Forelimb muscle (tissue), 1 donor: ENCODE measurements around the gene PIGK. TPM values are rescaled to one million over a fixed set of nuclear protein-coding genes. Genes with fewer than 3 reads are reported as not detected.

Source experiments
- DNase-seq: peaks from one replicate; pipeline ENCODE4 v3.0.0-alpha.2; 2013; ENCODE audit warnings: low read depth
- polyA plus RNA-seq: library from polyadenylated mRNA; unstranded; fragments of 120-200 nt; gene quantifications from one replicate; pipeline ENCODE4 v1.2.1, GENCODE V29; 2013; ENCODE audit not compliant: insufficient read length

The PIGK gene
- polyA plus RNA-seq, 1 donor: 22.7 TPM

DNA sequence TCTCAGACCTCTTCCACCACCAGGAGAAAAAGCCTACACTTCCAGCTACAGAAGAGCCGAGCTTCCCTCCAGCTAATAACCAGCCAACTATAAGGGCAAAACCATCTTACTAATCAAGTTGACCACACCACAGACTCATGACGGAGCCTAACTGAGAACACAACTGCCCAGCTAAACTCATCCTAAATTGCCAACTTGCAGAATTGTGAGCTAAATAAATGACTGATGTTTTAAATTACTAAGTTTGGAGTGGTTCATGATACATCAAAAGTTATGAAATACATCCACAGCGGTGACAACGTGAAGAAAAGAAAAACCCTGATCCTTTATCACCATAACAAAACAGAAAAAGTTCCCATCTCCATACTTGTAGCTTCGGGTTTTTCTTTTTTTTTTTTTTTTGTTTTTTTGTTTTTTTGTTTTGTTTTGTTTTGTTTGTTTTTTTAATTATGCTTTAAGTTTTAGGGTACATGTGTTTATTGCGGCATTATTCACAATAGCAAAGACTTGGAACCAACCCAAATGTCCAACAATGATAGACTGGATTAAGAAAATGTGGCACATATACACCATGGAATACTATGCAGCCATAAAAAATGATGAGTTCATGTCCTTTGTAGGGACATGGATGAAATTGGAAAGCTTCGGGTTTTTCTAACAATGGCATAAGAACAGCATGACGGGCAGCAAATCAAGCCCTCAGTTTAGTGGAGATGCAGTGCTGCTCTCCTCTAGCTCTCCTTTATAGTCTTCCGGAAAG is 122.6 kb downstream of the PIGK start:
- DNase-seq: no peak

DNA sequence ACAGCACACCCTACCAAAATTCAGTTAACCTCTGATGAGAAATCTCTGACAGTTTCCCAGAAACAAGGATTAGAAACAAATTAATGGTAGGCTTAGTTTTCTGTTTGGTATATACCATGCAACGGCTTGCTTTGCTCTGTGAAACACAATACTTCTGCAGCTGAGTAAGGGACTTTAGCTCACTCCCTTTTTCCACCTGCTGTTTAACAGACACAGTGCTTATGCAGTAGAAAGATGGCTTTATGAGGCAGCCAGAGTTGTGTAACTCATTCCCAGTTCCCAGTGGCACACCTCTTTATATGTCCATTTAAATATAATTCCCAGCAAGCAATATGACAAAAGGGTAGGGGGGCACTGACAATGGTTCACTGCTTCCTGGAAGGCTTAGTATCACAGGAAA is 124.0 kb downstream of the PIGK start:
- DNase-seq: no peak

DNA sequence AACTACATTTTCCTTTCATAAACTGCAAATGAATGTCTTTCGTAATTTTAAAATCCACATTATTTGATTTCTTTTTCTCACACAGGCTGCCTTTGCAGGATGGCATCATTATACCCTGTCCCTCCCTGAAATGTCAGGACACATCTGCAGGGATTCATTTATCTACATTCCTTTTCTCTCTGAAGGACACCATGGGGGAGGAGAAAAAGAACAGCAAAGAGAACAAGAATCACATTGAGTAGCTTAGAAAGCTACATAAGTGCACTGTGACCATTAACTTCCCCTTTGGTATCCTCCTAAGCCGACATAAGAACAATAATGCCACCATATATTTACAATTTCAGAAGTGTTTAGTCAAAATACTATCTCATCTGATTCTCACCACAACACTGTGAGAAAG is 129.5 kb downstream of the PIGK start:
- no peak for DNase-seq

DNA sequence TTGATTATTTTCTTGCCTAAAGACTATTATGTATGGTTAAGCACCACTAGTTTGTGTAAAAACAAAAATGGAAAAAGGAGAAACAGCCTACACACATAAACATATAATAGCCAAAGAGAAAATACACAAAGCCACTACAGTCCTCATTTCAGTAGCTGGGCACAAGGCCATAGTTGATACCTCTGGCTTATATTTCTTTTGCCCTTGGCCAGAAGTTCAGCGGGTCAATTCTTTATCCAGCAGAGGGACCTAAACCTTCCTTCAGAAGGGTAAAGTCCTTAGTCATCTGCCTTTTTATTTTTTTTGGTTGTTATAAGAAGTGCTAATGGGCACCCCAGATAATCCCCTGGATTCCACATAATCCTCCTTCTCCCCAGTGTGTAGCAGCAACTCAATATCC is 134.1 kb downstream of the PIGK start:
- no peak for DNase-seq

DNA sequence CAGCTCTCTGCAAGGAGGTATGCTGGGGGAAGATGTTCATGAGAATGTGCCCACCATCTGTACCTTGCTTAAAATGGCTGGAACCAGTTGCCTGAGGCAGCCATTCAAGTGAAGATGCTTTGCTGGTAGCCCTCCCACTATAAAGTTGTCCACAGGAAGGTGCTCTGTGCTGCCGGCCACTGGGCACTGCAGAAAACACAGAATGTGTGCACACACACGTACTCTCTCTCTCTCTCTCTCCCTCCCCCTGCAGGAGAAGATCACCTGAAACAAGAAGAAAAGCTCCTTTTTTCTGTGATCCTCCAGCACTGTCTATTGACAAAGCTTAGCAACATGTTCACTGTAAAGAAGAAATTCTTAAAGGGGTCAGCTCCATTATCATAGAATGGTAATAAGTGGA is 134.8 kb downstream of the PIGK start:
- DNase-seq: no peak

DNA sequence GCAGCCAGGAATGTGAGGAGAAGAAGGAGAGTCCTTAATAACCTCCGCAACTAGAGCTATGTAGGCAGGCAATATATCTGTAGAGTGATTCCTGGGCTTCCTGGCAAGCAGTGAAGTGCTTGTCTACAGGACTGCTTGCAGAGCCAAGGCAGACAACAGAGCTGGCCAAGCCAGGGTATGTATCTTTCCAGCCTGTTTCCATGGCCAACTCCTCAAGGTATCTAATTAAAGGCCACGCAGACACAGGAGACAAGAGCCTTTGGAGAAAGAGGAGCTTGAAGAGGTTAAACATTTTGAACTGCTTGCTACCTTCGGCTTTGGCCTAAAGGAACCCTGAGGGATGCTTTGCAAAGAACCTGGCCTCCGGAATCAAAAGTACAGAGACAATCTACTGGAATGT is 137.4 kb downstream of the PIGK start:
- no peak for DNase-seq

DNA sequence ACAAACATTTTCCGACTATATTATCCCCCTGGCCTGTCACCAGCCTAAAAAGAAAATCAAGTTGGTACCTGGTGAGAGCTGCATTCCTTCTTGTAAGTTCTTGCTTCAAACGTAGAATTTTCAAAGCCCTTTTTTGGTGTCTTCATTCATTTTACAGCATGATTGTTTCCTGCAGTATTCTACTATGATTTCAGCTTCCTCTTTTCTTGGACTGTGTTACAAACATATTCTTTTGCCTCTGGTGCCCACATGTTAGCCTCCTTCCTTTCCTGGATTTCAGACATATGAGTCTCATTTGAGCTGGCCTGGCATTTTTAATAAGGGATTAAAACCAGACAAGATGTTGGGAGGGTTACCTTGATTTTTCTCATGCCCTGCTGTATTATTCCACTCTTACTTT is 142.5 kb downstream of the PIGK start:
- no peak for DNase-seq

DNA sequence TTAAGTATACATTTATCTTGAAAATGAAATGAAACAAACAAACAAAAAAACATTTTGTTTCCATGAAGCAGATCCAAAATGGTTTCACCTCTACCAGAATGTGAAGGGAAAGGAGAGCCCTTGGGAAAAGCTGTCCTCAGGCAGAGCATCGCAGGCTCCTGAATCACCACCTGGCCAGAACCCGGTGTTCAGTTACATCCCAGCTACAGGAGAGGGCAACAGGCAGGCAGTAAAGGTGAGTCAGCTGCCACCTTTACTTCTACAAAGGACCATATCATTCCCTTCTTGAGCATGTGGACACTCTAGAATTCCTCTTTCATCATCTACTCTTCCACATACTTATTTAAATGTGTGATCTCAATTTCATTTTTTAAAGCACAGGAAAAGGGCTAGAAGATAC is 151.2 kb downstream of the PIGK start:
- no peak for DNase-seq

DNA sequence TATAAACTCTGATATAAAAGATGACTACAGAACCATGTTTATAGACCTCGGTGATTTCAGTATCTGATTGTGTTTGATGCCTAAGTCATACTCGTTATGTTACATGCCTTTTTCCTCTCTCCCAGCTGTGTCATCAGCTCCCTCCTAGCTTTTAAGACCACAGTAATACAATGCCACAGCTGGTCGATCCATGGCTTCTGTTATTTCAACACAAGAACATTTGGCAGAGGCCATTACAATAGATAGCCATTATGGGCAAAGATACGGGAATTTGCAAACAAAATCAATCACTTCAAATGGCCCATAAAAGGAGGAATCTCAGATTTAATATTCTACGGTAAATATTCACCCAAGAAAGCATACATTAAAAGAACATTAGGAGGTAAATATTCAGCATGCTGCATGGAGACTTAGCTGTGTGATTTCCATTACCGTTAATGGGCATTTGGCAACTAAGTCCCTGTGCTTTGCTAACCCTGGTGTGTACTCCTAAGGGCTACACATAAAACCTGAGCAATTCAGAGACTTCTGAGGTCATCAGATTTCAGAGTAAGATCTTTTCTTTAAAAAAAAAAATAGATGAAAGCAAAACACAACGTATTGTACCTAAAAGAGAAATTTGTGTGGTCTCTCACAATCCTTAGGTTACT is 153.4 kb downstream of the PIGK start:
- no peak for DNase-seq

DNA sequence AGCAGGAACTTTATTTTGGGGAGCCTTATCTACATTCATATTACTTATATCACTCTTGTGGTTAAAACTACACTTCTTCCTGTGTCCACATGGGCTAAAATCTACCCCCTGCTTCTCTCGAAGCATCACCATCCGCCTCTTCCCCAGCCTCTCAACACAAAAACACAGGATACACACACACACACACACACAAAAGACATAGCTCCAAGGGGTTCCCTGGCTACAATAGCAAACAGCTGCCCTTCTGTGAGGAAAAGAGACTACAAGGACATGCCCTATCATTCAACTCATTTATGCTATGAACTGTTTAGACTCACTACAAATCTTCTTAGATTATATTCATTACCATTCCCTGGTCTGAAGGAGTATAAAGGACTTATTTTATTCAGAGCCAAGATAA is 155.0 kb downstream of the PIGK start:
- no peak for DNase-seq

DNA sequence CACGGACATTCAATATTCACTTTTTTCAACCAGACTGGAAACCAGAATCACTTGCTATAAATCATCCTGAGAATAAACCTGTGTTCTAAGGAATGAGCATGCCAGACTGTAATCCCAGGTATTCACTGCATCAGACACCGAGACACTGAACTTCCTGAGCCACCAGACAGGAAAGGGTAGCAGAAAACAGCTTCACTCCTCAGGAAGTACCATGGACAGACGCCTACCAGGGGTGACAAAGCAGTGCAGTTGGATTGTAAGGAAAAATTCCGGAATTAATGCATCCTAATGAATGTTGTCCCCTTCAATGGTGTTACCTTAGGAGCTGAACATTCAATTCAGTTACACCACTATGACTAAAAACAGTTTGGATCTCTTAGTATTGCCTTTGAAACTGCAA is 156.1 kb downstream of the PIGK start:
- DNase-seq: no peak

DNA sequence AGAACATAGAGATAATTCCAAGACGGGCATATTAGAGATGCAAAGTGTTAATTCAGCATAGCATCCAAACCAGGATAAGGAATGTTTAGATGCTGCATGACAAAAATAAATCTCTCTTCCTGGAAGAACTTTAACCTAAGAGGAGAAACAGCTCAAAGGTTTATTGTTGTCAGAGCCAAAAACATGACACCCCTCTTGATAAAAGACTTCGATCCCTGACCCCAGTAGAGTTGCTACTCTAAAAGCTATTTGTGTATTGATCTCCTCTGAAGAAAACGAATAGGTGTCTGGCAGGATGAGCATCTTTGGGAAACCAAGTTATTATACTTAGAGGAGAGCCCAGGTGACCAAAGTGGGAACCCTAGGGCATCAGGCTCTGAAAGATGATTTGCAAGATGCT is 158.1 kb downstream of the PIGK start:
- no peak for DNase-seq

DNA sequence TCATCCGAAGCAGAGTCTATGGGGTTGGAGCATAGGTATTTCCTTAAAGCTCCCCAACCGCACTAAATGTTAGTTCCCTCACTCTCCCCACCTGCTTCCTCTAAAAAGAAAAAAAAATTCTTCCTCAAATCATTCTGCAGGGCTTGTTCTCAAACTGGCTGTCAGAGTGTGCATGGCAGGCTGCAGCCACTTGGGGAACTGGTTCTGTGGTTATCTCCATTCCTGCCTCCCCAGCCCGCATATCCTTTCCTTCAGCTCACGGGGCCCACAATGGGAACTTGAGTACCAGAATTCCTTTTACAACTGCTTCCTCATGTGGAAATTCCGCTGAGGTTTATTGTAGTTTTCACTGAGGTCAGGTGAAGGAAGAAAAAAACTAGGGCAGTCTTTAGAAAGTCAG is 159.2 kb downstream of the PIGK start:
- DNase-seq: no peak

DNA sequence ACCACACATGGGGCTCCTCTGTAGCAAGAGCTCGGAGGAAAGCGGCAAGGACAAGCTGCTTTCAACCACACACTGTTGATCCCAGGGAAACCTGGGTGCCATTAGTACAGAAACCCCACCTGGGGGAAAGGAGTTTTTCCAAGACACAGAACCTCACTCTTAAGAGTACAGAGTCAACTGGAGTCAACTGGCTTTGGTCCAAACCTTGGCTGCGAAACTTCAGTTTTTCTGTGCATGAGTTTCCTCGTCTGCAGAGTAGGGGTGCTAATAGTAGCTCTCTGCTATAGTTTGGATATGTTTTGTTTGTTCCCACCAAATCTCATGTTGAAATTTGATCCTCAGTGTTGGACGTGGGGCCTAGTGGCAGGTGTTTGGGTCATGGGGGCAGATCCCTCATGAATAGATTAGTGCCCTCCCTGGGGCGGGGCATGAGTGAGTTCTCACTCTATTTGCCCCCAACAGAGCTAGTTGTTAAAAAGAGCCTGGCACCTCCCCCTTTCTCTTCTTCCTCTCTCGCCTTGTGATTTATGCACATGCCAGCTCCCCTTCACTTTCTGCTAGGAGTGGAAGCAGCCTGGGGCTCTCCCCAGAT is 161.1 kb downstream of the PIGK start:
- no peak for DNase-seq

DNA sequence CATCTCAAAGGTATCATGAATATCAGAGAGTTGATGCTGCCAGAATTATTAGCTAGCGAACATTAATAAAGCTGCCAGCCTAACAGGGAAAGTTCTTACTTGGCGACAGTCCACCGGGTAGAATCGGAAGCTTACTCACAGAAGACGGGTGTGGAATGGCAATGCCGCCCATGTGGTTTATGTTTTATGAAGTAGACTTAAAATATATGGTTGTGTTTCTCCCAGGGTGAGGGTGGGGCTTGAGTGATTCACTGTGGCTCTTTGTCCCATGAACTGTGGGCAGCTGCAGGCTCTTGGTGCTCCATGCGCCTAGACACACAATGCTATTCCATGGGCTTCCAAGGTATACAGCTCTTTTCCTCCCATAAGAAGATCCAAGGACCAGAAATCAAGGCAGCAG is 162.7 kb downstream of the PIGK start:
- DNase-seq: no peak

DNA sequence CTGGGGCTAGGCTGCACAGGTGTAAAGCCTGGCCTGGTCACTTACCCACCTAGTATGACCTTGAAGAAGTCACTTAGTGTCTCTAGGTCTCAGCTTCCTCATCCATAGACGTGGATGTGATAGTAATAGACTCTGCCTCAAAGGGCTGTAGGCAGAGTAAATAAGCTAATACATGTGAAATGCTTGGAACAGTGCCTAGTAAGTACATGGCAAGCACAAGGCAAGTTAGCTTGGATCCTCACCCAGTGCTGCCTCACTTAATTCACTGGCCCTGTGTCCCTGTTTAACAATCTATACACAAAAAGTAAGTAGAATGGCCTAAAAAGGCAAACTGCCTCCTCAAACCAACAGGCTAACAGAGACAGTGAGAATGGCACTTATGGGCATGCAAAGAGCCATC is 167.8 kb downstream of the PIGK start:
- no peak for DNase-seq

DNA sequence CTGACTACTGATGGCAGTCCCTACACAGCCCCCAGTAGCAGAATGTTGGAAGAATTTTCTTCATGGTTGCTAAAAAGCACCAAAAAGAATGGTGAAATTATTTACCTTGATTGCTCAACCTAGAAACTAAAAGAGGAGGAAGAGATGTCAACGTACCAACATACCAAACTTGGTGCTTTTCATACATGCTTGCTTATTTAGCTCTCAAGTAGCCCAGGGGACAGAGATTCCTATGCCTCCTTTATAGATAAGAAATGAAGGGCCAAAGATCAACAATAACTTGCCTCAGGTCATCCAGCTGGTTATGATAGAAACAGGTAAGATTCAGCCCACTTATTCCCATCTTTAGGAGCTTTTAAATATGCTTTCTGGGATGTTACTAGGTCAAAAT is 170.6 kb downstream of the PIGK start:
- DNase-seq: no peak

DNA sequence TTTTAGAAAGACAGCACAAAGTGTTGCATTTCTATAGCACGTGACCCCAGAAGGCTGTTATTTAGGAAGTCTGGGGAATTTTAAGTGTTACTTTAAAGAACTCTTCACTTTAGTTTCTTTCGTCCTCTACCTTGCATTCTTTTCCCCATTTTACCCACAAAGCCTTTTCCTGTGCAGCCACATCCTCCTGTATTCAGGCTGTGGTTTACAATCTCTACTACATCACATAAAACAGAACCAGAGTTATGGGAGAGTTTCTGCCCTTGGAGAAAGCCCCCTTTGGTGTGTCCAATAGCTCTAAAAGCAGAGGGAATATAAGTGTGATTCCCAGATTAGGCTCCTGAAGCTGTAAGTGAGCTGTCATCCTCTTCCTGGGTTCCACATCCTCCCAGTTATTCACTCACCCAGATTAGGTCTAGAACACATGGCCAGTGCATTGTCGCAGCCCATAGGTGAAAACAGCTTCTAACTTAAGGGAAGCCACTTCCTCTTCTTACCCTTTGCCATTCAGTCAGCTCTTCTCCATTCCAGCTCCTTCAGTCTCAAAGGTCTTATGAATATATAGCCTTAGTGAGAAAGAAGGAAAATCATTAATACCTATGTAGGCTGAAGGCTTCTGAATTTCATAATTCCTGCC is 171.1 kb downstream of the PIGK start:
- DNase-seq: no peak

DNA sequence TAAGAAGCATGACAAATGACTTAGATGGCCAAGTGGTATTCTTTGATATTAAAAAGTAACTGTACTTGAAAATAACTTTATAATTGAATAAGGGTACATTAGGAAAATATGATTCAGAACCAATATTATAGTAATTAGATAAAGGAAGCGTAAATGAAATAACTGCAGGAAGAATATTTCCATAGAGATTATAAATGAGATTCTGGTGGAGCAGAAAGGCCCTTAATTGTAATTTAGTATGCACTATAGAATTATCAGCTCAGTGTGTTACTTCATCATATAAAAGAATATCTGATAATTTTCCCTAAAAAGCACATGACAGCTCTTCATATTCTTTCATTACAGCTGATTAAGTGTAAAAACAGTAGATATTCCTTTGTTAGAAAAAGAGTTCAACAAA is 171.7 kb downstream of the PIGK start:
- no peak for DNase-seq

DNA sequence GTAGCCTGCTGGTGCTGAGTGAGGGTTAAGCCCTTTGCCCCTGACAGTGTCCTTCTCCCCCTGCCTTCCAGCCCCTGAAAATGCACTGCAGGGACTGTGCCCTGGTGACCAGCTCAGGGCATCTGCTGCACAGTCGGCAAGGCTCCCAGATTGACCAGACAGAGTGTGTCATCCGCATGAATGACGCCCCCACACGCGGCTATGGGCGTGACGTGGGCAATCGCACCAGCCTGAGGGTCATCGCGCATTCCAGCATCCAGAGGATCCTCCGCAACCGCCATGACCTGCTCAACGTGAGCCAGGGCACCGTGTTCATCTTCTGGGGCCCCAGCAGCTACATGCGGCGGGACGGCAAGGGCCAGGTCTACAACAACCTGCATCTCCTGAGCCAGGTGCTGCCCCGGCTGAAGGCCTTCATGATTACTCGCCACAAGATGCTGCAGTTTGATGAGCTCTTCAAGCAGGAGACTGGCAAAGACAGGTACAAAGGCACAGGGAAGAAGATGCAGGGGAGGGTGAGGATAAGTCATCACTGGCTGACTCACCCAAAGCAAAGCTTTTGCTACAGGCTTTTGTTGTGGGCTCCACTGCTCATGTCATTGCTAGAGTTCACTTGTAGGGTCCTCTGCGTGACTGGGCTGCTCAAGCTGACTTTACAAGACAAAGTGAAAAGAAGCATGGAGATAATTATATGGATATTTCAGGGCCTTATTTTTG is 174.9 kb downstream of the PIGK start:
- DNase-seq: no peak

DNA sequence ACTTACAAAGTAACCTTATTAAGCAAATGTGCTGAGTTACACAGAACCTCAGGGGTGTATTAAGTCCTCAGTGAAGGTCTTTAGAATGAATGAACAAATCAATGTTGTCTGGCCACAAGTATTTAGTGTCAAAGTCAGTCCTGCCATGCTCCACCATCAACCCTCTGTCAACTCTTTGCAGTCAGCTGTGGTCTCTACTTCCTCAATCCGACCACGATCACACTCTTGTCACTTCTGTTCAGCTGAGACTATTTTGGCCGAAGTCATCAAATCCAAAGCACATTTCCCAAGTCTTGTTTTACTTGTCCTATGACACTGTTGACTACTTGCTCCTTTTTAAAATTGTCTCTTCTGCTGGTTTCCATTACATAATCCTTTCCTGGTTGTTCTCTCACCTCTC is 178.4 kb downstream of the PIGK start:
- no peak for DNase-seq

DNA sequence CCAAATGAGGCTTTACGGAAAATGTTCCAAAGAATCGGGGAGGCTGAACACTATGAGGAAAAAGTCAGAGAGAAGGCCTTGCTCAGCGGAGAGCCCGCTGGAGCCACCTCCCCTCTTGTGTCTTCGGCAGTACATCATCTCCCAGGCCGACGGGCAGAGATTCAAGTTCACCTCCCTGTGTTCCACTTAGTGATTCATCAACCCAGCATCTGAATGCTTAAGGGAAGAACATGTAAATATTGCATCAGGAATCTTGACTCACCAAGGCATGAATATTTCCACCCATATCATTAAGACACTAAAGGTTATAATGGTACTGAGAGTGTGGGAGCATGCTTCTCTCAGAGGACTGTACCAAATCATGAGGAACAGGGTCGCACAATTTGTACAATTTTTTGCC is 179.5 kb downstream of the PIGK start:
- no peak for DNase-seq
